Esophagus mucosa (tissue), 1 donor: ENCODE measurements around the gene OR2L3. TPM values are rescaled to one million over a fixed set of nuclear protein-coding genes. Genes with fewer than 3 reads are reported as not detected.
"Not testable (repeated sequence)": the region's sequence is repeated elsewhere in the genome, so short reads cannot be mapped to it uniquely, and the experiment has no call there.

Source experiments
- ATAC-seq: fragments of 200-7000 bp; cut with Tn5 transposase; one replicate; pipeline ENCODE4 v1.9.1; 2020
- total RNA-seq: library from RNA; stranded (reverse); gene quantifications from one replicate; pipeline ENCODE4 v1.2.4, GENCODE V29; 2023
- donor health status: DM: yes; HTN: yes; CAD: no.

OR2L3 gene, protein sequence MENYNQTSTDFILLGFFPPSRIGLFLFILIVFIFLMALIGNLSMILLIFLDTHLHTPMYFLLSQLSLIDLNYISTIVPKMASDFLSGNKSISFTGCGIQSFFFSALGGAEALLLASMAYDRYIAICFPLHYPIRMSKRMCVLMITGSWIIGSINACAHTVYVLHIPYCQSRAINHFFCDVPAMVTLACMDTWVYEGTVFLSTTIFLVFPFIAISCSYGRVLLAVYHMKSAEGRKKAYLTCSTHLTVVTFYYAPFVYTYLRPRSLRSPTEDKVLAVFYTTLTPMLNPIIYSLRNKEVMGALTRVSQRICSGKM
- total RNA-seq, result not detected

DNA sequence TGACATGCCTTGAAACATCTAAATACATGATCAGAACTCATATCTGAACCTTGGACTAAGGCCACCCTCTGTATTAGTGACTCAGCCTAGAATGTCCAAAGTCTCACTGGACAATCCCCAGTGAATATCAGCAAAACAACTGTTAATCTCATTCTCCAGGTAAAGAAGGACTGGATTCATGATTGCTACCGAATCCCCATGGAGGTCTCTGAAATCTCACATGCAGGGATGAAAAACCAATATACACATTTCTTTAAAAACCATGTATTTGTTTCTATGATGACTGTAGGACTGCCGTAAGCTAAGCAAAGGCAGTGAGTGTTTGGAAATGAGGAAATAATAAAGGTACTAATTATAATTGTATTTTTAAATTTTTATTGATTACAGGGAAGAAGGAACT is at the start of gene OR2L3:
Gene OR2L3 (plus strand): TSS at position 301 of the 400 bp plus-strand sequence. CDS start 13,846 bp downstream, outside the sequence.
- no peak for ATAC-seq

DNA sequence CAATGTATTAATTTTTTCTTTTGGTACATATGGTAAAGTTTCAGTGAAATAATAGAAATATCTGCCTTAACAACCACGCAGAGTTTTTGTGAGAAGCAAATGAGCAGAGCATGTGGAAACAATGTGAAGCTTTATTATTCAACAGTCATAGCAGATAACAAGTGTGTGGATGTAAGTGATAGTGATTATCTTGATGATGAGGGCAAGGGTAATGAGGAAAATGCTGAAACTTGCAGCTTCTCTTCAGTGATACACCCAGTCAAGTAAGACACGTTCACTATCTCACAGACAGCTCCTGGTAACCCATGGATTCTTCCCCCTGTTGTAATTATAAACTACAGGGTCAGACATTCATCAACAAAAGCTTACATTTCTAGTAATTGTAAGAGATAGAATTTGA is 47.8 kb upstream of the OR2L3 start:
- no peak for ATAC-seq

DNA sequence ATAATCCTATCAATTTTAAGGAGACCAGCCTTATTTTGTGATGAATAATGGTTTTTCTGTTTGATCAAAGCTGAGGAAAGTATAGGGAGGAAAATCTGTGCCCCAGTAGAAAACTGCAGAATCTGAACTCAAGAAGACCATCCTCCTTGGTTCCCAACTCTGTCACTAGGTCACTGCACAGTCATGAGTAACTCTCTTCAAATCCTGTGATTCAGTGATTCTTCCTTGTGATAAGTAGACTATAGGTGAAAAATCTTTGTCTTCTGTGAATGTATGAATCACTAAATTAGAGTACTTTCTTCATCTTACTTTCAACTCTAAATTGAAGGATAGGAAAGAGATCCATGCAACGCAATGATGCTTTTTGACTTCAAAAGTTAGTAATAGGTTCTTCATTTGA is 46.5 kb upstream of the OR2L3 start:
- ATAC-seq, result no peak

DNA sequence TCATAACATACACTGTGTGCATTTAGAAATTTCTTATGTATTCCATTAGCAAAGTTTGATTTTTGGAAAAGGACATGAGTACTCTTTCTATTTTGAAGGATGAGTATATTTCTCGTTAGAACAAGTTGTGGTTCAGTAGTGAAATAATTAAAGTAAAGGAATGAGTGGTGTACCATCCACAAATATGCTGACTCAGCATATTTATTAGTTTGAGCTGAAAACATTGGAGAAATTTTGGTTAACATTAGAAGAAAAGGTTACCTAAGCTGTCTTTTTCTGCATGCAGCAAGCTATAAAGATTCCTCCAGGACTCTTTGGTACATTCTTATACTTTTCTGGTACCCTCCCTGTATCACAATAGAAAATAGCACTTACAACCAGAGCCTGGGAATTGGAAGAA is 38.9 kb upstream of the OR2L3 start:
- no peak for ATAC-seq

DNA sequence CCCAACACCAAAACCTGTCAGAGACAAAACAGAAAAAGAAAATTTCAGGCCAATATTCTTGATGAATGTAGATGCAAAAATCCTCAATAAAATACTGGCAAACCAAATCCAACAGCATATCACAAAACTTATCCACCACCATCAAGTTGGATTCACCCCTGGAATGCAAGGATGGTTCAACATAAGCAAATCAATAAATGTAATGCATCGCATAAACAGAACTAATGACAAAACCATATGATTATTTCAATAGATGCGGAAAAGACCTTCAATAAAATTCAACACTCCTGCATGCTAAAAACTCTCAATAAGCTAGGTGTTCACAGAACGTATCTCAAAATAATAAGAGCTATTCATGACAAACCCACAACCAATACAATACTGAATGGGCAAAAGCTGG is 37.0 kb upstream of the OR2L3 start:
- ATAC-seq, result no peak

DNA sequence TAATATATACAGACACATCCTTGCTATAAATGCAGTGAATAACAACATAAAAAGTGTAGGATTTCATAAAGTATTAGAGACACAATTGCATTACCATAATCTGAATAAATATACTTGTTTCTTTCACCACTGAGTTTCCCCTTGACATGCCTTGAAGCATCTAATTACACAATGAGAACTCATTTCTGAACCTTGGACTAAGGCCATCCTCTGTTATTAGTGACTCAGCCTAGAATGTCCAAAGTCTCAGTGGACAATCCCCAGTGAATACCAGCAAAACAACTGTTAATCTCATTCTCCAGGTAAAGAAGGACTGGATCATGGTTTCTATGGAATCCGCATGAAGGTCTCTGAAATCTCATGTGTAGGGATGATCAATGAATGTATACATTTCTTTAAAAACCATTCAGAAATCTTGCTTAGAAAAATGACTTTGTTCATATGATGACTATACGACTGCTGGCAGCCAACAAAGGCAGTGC is 33.4 kb upstream of the OR2L3 start, which contains the start of gene OR2L5:
Gene OR2L5 (plus strand): TSS at position 432 of the 482 bp plus-strand sequence. CDS start 8,288 bp downstream, outside the sequence.
- no peak for ATAC-seq

DNA sequence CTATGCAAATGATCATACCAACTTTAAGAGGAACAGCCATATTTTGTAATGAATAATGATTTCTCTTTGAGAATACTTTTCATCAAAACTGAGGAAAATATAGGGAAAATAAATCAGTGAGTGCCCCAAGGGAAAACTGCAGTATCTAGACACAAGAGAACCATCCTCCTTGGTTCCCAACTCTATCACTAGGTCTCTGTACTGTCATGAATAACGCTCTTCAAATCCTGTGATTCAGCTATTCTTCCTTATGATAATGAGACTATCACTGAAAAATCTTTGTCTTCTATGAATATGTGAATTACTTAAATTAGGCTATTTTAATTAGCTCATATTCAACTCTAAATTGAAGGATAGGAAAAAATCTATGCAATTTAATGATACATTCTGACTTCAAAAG is 30.8 kb upstream of the OR2L3 start:
- ATAC-seq, result no peak

DNA sequence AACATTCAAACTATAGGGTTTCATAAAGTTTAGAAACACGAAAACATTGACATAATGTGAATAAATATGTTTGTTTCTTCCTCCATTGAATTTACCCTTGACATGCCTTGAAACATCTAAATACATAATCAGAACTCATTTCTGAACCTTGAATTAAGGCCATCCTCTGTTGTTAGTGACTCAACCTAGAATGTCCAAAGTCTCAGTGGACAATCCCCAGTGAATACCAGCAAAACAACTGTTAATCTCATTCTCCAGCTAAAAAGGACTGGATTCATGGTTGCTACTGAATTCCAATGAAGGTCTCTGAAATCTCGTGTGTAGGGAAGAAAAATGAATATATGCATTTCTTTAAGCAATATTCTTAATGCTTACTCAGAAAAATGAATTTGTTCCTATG is 16.9 kb upstream of the OR2L3 start, which contains the start of gene OR2L2:
Gene OR2L2 (plus strand): TSS at position 301 of the 400 bp plus-strand sequence. CDS start 8,198 bp downstream, outside the sequence.
- no peak for ATAC-seq

DNA sequence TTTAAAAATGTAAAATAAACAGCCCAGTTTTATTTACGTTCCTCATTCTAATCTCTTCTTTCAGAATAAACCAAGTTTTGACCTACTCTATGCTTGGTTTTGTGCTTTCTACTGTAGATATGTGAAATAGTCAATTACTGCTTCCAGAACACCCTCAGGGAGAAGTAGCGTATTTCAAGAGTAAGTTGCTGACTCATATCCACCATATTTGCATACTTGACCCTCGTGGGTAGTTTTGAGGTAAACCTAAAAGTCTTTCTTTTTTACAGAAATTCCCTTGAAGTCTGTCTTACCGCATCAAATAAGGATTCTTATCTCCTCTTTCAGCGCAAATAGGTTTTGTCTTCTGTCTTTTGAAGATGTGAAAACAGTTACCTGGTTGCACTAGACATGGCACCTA is 1.4 kb upstream of the OR2L3 start:
- no peak for ATAC-seq

DNA sequence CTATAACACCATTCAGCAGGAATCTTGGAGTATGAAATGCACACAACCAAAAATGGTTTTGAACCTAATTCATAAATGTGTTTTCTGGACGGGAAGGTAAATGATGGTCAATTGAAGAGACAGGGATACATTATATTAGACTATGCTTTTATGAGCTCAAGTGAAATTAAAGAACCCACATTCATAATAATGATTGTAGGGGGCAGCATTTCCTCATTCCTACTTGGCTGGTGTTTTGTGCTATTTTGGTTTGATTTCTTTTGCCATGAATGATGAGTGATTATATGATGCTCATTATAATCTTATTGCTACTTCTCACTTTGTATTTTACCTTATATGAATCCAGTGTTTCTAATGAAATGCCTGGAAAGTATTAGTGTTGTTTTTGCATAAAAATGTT is 372 bp downstream of the OR2L3 start:
- ATAC-seq, result no peak

DNA sequence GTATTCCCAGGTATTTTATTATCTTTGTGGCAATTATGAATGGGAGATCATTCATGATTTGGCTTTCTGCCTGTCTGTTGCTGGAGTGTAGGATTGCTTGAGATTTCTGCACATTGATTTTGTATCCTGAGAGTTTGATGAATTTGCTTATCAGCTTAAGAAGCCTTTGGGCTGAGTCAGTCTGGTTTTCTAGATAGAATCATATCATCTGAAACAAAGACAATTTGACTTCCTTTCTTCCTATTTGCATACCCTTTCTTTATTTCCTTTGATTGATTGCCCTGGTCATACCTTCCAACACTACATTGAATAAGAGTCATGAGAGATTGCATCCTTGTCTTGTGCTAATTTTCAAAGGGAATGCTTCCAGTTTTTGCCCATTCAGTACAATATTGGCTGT is 8.0 kb downstream of the OR2L3 start:
- no peak for ATAC-seq

DNA sequence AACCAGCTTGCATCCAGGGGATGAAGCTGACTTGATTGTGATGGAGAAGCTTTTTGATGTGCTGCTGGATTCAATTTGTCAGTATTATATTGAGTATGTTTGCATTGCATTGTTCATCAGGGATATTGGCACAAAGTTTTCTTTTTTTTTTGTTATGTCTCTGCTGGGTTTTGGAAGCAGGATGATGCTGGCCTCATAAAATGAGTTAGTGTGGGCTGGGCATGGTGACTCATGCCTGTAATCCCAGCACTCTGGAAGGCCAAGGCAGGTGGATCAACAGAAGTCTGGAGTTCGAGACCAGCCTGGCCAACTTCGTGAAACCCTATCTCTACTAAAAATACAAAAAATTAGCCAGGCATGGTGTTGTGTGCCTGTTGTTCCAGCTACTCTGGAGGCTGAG is 8.6 kb downstream of the OR2L3 start:
- ATAC-seq, result no peak

DNA sequence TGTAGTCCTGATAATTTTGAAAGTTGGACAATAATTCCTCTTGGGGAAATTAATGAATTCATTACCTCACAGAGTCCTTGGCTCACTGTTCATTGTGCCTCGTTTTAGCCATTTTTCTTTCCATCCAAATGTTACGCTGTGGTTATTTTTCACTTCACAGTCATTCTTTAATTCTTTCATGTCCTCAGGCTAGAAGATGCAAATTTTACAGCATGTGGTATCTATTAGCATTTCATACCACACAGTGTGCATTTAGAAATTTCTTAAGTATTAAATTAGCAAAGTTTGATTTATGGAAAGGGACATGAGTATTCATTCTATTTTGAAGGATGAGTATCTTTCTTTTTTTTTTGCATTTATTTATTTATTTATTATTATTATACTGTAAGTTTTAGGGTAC is 18.4 kb downstream of the OR2L3 start:
- ATAC-seq, result no peak

DNA sequence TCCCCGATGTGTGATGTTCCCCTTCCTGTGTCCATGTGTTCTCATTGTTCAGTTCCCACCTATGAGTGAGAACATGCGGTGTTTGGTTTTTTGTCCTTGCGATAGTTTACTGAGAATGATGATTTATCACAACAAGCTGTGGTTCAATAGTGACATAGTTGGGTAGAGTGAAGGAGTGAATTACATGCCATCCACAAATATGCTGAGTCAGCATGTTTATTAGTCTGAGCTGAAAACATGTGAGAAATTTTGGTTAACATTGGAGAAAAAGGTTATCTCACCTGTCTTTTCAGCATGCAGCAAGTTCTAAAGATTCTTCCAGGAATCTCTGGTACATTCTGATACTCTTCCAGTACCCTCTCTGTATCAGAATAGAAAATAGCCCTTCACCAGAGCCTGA is 19.0 kb downstream of the OR2L3 start:
- ATAC-seq, result no peak

DNA sequence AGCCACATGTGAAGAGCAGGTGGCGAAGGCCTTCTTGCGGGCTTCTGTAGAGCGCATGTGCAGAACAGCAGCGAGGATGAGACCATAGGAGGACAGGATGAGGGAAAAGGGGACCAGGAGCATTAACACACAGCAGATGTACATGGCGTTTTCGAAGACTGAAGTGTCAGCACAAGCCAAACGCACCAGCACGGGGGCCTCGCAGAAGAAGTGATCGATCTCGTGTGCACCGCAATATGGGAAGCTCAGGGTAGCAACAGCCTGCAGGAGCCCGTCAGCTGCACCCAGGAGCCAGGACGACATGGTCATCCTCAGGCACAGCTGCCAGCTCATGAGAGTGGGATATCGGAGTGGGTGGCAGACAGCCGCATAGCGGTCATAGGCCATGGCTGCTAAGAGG is 37.2 kb downstream of the OR2L3 start:
- not testable (repeated sequence) for ATAC-seq

DNA sequence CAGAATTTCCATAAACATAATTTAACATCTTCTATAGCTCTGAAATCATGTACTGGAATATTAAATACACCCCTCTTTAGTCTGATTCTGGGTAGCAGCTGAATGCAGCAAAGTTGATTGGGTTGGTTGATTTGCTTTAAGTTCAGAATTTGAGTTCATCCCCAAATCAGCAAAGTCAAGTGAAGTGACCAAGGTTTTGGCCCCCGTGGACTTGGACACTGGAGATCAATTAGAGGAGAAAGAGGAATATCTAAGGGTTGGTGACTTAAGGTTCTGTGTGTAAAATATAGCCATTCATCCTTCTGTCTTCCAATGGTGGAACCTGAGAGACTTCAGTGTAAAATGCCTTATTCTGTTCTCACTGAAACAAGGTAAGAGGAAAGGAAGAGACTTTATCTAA is 48.2 kb downstream of the OR2L3 start, which contains the start of gene OR2L13:
Gene OR2L13 (plus strand): TSS at position 301 of the 400 bp plus-strand sequence. CDS start 4,192 bp downstream, outside the sequence.
- no peak for ATAC-seq

DNA sequence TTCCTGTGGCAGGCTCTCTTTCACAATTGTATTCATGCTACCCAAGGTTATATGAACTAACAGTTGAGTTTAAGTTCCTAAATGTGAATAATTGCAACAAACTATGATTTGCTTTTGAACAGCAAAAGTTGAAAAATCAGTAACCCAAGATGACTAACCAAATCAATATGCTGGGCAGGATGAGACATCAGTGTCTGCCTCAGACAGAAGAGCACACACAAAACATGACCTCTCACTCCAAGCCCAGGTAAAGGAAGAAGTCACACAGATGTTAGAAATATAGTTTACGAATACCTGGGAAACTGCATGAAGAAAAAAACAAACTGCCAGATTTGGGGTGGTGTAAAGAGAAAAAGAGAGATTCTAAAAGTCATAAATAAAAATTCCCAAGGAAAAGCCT is 51.9 kb downstream of the OR2L3 start:
- no peak for ATAC-seq

DNA sequence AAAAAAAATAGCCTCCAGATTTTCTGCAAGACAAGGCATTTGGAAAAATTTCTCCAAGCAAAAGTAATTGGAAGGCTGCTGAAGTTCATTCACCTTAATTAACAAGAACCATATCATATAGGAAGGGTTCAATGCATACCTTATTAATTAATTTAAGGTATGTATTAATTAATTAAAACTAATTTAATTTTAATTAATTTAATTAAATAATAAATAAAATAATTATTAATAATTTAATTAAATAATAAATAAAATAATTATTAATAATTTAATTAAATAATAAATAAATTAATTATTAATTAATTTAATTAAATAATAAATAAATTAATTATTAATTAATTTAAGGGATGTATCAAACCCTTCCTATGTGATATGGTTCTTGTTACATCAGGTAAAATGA is 56.2 kb downstream of the OR2L3 start:
- no peak for ATAC-seq

DNA sequence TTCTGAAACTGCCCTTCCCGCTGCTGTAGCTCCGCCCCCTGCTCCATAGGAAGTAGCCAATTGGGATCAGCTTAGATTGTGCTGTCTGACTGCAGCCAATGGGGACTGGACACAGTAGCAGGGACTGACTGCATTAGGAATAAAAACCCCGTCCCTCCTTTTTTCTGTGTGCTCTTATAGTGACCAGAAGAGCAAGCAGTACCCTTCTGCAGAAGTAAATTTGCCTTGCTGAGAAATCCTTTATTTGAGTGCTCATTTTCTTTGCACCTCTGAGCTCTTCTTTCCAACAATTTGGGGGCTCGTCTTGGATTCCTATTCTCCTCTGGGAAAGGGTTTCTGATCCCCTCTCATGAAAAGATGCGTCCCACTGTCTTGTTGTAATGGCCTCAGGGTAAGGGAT is 64.5 kb downstream of the OR2L3 start:
- ATAC-seq, result no peak

Other genes with a start within 250 kb of the OR2L3 start
- not detected for gene OR14A16, start 222.7 kb upstream of the OR2L3 start, total RNA-seq
- gene OR11L1, start 204.9 kb upstream of the OR2L3 start, total RNA-seq, result not detected
- 0.20 TPM for gene TRIM58, start 189.6 kb upstream of the OR2L3 start, total RNA-seq
- not detected for gene OR2W3, start 151.2 kb upstream of the OR2L3 start, total RNA-seq
- gene OR2T8, start 126.6 kb upstream of the OR2L3 start, total RNA-seq, result not detected
- gene OR2AJ1, start 121.9 kb upstream of the OR2L3 start, total RNA-seq, result not detected
- gene OR2L8, start 98.0 kb upstream of the OR2L3 start, total RNA-seq, result not detected
- gene OR2AK2, start 81.6 kb upstream of the OR2L3 start, total RNA-seq, result not detected
- not detected for gene OR2L5, start 33.2 kb upstream of the OR2L3 start, total RNA-seq
- gene OR2L2, start 16.8 kb upstream of the OR2L3 start, total RNA-seq, result not detected
- gene OR2L13, start 48.3 kb downstream of the OR2L3 start, total RNA-seq, result not detected
- not detected for gene OR2M5, start 98.3 kb downstream of the OR2L3 start, total RNA-seq
- not detected for gene OR2M2, start 128.0 kb downstream of the OR2L3 start, total RNA-seq
- gene OR2M3, start 150.4 kb downstream of the OR2L3 start, total RNA-seq, result not detected
- gene OR2M4, start 184.6 kb downstream of the OR2L3 start, total RNA-seq, result not detected
- not detected for gene OR2T33, start 231.1 kb downstream of the OR2L3 start, total RNA-seq